EL (cell line): ENCODE results near the gene EXOSC3.

Source experiments
- DNase-seq: peaks from one replicate; pipeline ENCODE4 v3.0.0-alpha.2; 2016

EXOSC3 gene

GRCh38 chr9:37732086-37732741 lies 52.6 kb downstream of the EXOSC3 start:
- peak; percentile 21 for DNase-seq

GRCh38 chr9:37730839-37731238 lies 54.0 kb downstream of the EXOSC3 start:
- DNase-seq, result no peak

- DNase-seq, result peak; percentile 47
These were observed 54.6 kb downstream of the EXOSC3 start for GRCh38 chr9:37730256-37730655.
